ENCODE measurements around the gene SREK1IP1. TPM values are rescaled to one million over a fixed set of nuclear protein-coding genes. Genes with fewer than 3 reads are reported as not detected.

Gene SREK1IP1
- 10 to 100 TPM in 1 of 2 donors, 1 to 10 TPM in 1; 8.5 to 12.1 TPM for total RNA-seq

- Histone ChIP-seq H3K27me3 (replicated peaks; ENCODE audit: insufficient read depth) (no peaks in the 10 kb centered on the region), H3K36me3 (no peaks in the 10 kb centered on the region), H3K27ac (peak within 1 kb of the TSS; percentile 77 to 85), H3K4me3 (peak within 1 kb of the TSS; percentile 87), H3K9me3 (no peaks in the 10 kb centered on the region), H3K4me1 (ENCODE audit: control insufficient read depth in 1 of 2, low read depth in 2 of 2) (peaks cover 35 to 44% of the 10 kb centered on the region in 2 donors)
- peak; percentile 19 for TF ChIP-seq CTCF (IDR thresholded peaks at IDR 0.05)
- peak; percentile 91 for ATAC-seq (ENCODE audit: insufficient number of reproducible peaks, low FRiP score, low read depth)
- peak; percentile 36 for DNase-seq (ENCODE audit: low spot score)
These were observed at the start of gene SREK1IP1, which contains the start of gene CWC27 for GRCh38 chr5:64768358-64769312. TSS of gene SREK1IP1 (minus strand) at chr5:64768691. CDS start at chr5:64768517, 174 bp downstream. TSS of gene CWC27 (plus strand) at chr5:64768930. CDS start at chr5:64769147, 217 bp downstream.

GRCh38 chr5:64818245-64818644 lies 49.8 kb upstream of the SREK1IP1 start:
- Histone ChIP-seq H3K36me3 (no peaks in the 10 kb centered on the region), H3K9me3 (no peaks in the 10 kb centered on the region), H3K4me1 (ENCODE audit: control insufficient read depth in 1 of 2, low read depth in 2 of 2) (peaks cover 0 to 4% of the 10 kb centered on the region in 2 donors), H3K27ac (no peak overlapping the region), H3K4me3 (no peak overlapping the region), H3K27me3 (replicated peaks; ENCODE audit: insufficient read depth) (no peaks in the 10 kb centered on the region)
- no peak for TF ChIP-seq CTCF (IDR thresholded peaks at IDR 0.05)
- no peak for ATAC-seq (ENCODE audit: insufficient number of reproducible peaks, low FRiP score, low read depth)
- DNase-seq (ENCODE audit: low spot score), result no peak

- H3K27me3 ChIP-seq (replicated peaks; ENCODE audit: insufficient read depth), result no peaks in the 10 kb centered on the region
- no peak overlapping the region for H3K27ac ChIP-seq
- H3K9me3 ChIP-seq, result no peaks in the 10 kb centered on the region
- peaks cover 4 to 6% of the 10 kb centered on the region in 2 donors for H3K4me1 ChIP-seq (ENCODE audit: control insufficient read depth in 1 of 2, low read depth in 2 of 2)
- no peak overlapping the region for H3K4me3 ChIP-seq
- ATAC-seq (ENCODE audit: insufficient number of reproducible peaks, low FRiP score, low read depth), result no peak
- no peak for TF ChIP-seq CTCF (IDR thresholded peaks at IDR 0.05)
- H3K36me3 ChIP-seq, result no peaks in the 10 kb centered on the region
- no peak for DNase-seq (ENCODE audit: low spot score)
These were observed 45.6 kb upstream of the SREK1IP1 start for GRCh38 chr5:64814073-64814472.

GRCh38 chr5:64811050-64811640 lies 42.7 kb upstream of the SREK1IP1 start:
- no peak for ATAC-seq (ENCODE audit: insufficient number of reproducible peaks, low FRiP score, low read depth)

More at GRCh38 chr5:64811050-64811640, 42.7 kb upstream of the SREK1IP1 start:
- H3K4me3 ChIP-seq, result no peak overlapping the region
- H3K27me3 ChIP-seq (replicated peaks; ENCODE audit: insufficient read depth), result no peaks in the 10 kb centered on the region
- peaks cover 0 to 6% of the 10 kb centered on the region in 2 donors for H3K4me1 ChIP-seq (ENCODE audit: control insufficient read depth in 1 of 2, low read depth in 2 of 2)
- no peak overlapping the region for H3K27ac ChIP-seq
- TF ChIP-seq CTCF (IDR thresholded peaks at IDR 0.05), result peak; percentile 43
- no peaks in the 10 kb centered on the region for H3K36me3 ChIP-seq
- DNase-seq (ENCODE audit: low spot score), result no peak
- no peaks in the 10 kb centered on the region for H3K9me3 ChIP-seq
